SK-N-SH (cell line): Measurements from ENCODE around the gene SIGLEC15. TPM values are rescaled to one million over a fixed set of nuclear protein-coding genes. Genes with fewer than 3 reads are reported as not detected.
"Not testable (repeated sequence)": the region's sequence is repeated elsewhere in the genome, so short reads cannot be mapped to it uniquely, and the experiment has no call there.

Experiments
- CTCF ChIA-PET: fragments of 300-600, 350-600 bp; formaldehyde crosslinking; extraction: SDS; loops from one replicate; lab custom pipeline; 2021; lab: Yijun Ruan, JAX
- POLR2A ChIA-PET: fragments of 350-600 bp; sonication (Branson Sonifier 250); formaldehyde crosslinking; extraction: SDS; loops from one replicate; lab custom pipeline; 2020; ENCODE audit warnings: antibody characterized with exemption, inconsistent platforms; lab: Yijun Ruan, JAX
- DNase-seq: peaks from one replicate; pipeline ENCODE4 v3.0.0; 2012
- H2AFZ ChIP-seq: fragments of 200-600 bp; sonication (generic); 2 replicates; pipeline ENCODE4 v1.8.1; 2016; ENCODE audit warnings: antibody characterized with exemption, mild to moderate bottlenecking, low read depth
- H3F3A ChIP-seq: fragments of 200-600 bp; sonication (generic); replicated peaks from 2 replicates; pipeline ENCODE3; 2016; ENCODE audit warnings: antibody characterized with exemption, mild to moderate bottlenecking; ENCODE audit not compliant: insufficient read depth
- H3K27ac ChIP-seq, 2 experiments: fragments of 200-500 bp in 1 of 2; fragments of 200-600 bp in 1 of 2; sonication (Bioruptor generic) in 1 of 2; sonication (generic), shearing (Covaris generic) in 1 of 2; 2 replicates each; pipeline versions ENCODE4 v1.5.1 to v1.6.1; 2014 to 2016; ENCODE audit warnings: low read depth in 2 of 2, inconsistent platforms in 1 of 2, low read length in 1 of 2, mild to moderate bottlenecking in 1 of 2, mixed read lengths in 1 of 2
- H3K27me3 ChIP-seq: fragments of 200-600 bp; sonication (generic), shearing (Covaris generic); 2 replicates; pipeline ENCODE4 v1.6.1; 2016; ENCODE audit warnings: mixed run types; ENCODE audit not compliant: insufficient read depth
- H3K36me3 ChIP-seq, 2 experiments: fragments of 200-500 bp in 1 of 2; fragments of 200-600 bp in 1 of 2; sonication (Bioruptor generic) in 1 of 2; sonication (generic) in 1 of 2; replicated peaks in 1 of 2; 2 replicates each; pipeline versions ENCODE3 to v1.5.1; 2014 to 2016; ENCODE audit warnings: low read length in 1 of 2, mild to moderate bottlenecking in 1 of 2; ENCODE audit not compliant: insufficient read depth in 2 of 2, control insufficient read depth in 1 of 2
- H3K4me1 ChIP-seq, 2 experiments: fragments of 200-500 bp in 1 of 2; fragments of 200-600 bp in 1 of 2; sonication (Bioruptor generic) in 1 of 2; sonication (generic), shearing (Covaris generic) in 1 of 2; 2 replicates each; pipeline versions ENCODE4 v1.5.1 to v1.6.1; 2014 to 2016; ENCODE audit warnings: low read depth in 1 of 2, low read length in 1 of 2, mixed run types in 1 of 2; ENCODE audit not compliant: insufficient read depth in 2 of 2, control insufficient read depth in 1 of 2
- H3K4me2 ChIP-seq: fragments of 200-600 bp; sonication (generic), shearing (Covaris generic); 2 replicates; pipeline ENCODE4 v1.6.1; 2017; ENCODE audit warnings: mixed run types
- H3K4me3 ChIP-seq, 2 experiments: fragments of 200-500 bp in 1 of 2; fragments of 200-600 bp in 1 of 2; sonication (Bioruptor generic) in 1 of 2; sonication (generic), shearing (Covaris generic) in 1 of 2; 2 replicates each; pipeline versions ENCODE4 v1.5.1 to v1.8.1; 2014 to 2016; ENCODE audit warnings: low read depth in 2 of 2, inconsistent platforms in 1 of 2, low read length in 1 of 2, mild to moderate bottlenecking in 1 of 2, mixed read lengths in 1 of 2, moderate library complexity in 1 of 2
- H3K79me2 ChIP-seq: fragments of 200-600 bp; sonication (generic); 2 replicates; pipeline ENCODE4 v1.8.1; 2017; ENCODE audit warnings: mild to moderate bottlenecking; ENCODE audit not compliant: insufficient read depth
- H3K9ac ChIP-seq: fragments of 200-600 bp; sonication (generic); 2 replicates; pipeline ENCODE4 v1.6.1; 2017; ENCODE audit warnings: mixed run types
- H3K9me2 ChIP-seq: fragments of 200-600 bp; sonication (generic); 2 replicates; pipeline ENCODE4 v1.6.1; 2017; ENCODE audit warnings: mixed run types
- H3K9me3 ChIP-seq: fragments of 200-600 bp; sonication (generic); 2 replicates; pipeline ENCODE4 v1.6.1; 2017; ENCODE audit warnings: mixed run types, mild to moderate bottlenecking, moderate library complexity
- H4K20me1 ChIP-seq: fragments of 200-600 bp; sonication (generic); 2 replicates; pipeline ENCODE4 v1.6.1; 2017; ENCODE audit warnings: mild to moderate bottlenecking, mixed run types; ENCODE audit not compliant: insufficient read depth
- EZH2phosphoT487 ChIP-seq: fragments of 200-600 bp; sonication (generic); IDR thresholded peaks from 2 replicates; pipeline ENCODE4 v1.6.1; 2017; ENCODE audit warnings: low read depth, mixed run types, mild to moderate bottlenecking, antibody characterized with exemption, moderate library complexity, borderline replicate concordance
- NRF1 ChIP-seq: IDR thresholded peaks from 2 replicates; pipeline ENCODE4 v1.6.1; 2012; ENCODE audit warnings: low read depth, mild to moderate bottlenecking, low read length
- RAD21 ChIP-seq: IDR thresholded peaks from 2 replicates; pipeline ENCODE4 v1.6.1; 2012; ENCODE audit warnings: mild to moderate bottlenecking, low read length
- REST ChIP-seq: IDR thresholded peaks from 2 replicates; pipeline ENCODE4 v1.6.1; 2012; ENCODE audit warnings: mild to moderate bottlenecking, low read depth, low read length, moderate library complexity
- TAF1 ChIP-seq: IDR thresholded peaks from 2 replicates; pipeline ENCODE4 v1.6.1; 2012; ENCODE audit warnings: low read depth, mild to moderate bottlenecking, low read length, moderate library complexity, borderline replicate concordance
- whole genome bisulfite sequencing: methylation state at CpG from one replicate; pipeline ENCODE4 v1.1.6; 2017; ENCODE audit warnings: low lambda C conversion rate; 5-methylcytosine and 5-hydroxymethylcytosine counted together
- polyA plus RNA-seq, 3 experiments: library from polyadenylated mRNA; depleted of rRNA; stranded (reverse); fragments of >200 nt; gene quantifications; 2 replicates each; pipeline ENCODE4 v1.2.3, GENCODE V29; 2012

SIGLEC15 gene
- polyA plus RNA-seq, 1 of the 3 experiments (the other 2 are of a cell fraction) = 0.10 TPM

- Histone ChIP-seq H4K20me1 (no peaks in the 10 kb centered on the region), H3K4me1 (peaks cover 0 to 11% of the 10 kb centered on the region in 2 experiments; a peak in 2 of 4 replicates), H3K36me3 (no peaks in the 10 kb centered on the region), H3K27me3 (no peaks in the 10 kb centered on the region), H3F3A (no peaks in the 10 kb centered on the region), H3K4me3 (no peak overlapping the region), H3K27ac (no peak overlapping the region), H3K79me2 (no peaks in the 10 kb centered on the region), H3K4me2 (no peak overlapping the region), H2AFZ (no peak overlapping the region), H3K9me3 (no peaks in the 10 kb centered on the region), H3K9me2 (no peaks in the 10 kb centered on the region), H3K9ac (no peak overlapping the region)
- 91% methylated on average over 4 of the region's 4 CpGs for WGBS
- no peak for TF ChIP-seq TAF1
- TF ChIP-seq NRF1 = no peak
- TF ChIP-seq EZH2phosphoT487 = no peak
- TF ChIP-seq RAD21 = no peak
- no peak for TF ChIP-seq REST
- CTCF ChIA-PET = interaction anchor here (1.1 kb wide), 1 partner anchor 54 kb away, joined by 3 read pairs; no protein-coding TSS in a partner anchor
- POLR2A ChIA-PET = no interaction called here
- DNase-seq = no peak
These were observed 609 bp downstream of the SIGLEC15 start for GRCh38 chr18:45826084-45826483.

- H4K20me1 ChIP-seq, H3K9me2 ChIP-seq, H3K9ac ChIP-seq, H3K36me3 ChIP-seq, H3K27ac ChIP-seq, H2AFZ ChIP-seq, POLR2A ChIA-PET, H3K79me2 ChIP-seq, H3K27me3 ChIP-seq, H3F3A ChIP-seq, DNase-seq, H3K4me2 ChIP-seq, H3K4me3 ChIP-seq, H3K9me3 ChIP-seq: not testable (repeated sequence)
- CTCF ChIA-PET = interaction anchor here (1.1 kb wide), 1 partner anchor 53 kb away, joined by 3 read pairs; no protein-coding TSS in a partner anchor
- peaks cover 0 to 11% of the 10 kb centered on the region in 2 experiments; a peak in 2 of 4 replicates for H3K4me1 ChIP-seq
- 90% methylated on average over 4 of the region's 4 CpGs for WGBS
These were observed 1.2 kb downstream of the SIGLEC15 start for GRCh38 chr18:45826716-45827115.
